ENCODE results near the gene VWA5B1. TPM values are rescaled to one million over a fixed set of nuclear protein-coding genes. Genes with fewer than 3 reads are reported as not detected.

Gene VWA5B1
- polyA plus RNA-seq, 1 donor (not counting 4 experiments of a cell fraction or from before 2014, with no cell fraction given) = not detected

- Histone ChIP-seq H3K4me3 (ENCODE audit: control insufficient read depth in 2 of 3, extremely low read depth in 1 of 3, insufficient read depth in 2 of 3, low read depth in 1 of 3, low read length in 3 of 3) (no peak overlapping the region), H3K36me3 (ENCODE audit: control insufficient read depth in 2 of 2, extremely low read depth in 1 of 2, insufficient read depth in 2 of 2, low read length in 2 of 2) (no peaks in the 10 kb centered on the region), H2AFZ (ENCODE audit: control insufficient read depth, low read length) (no peak overlapping the region), H3K27ac (ENCODE audit: control insufficient read depth, insufficient read depth, low read length) (no peak overlapping the region), H3K4me1 (ENCODE audit: control insufficient read depth, extremely low read depth, insufficient read depth, low read length) (peaks cover 16% of the 10 kb centered on the region), H3K27me3 (ENCODE audit: control insufficient read depth, extremely low read depth, insufficient read depth, low read length) (peaks cover 8% of the 10 kb centered on the region), H3K9me3 (ENCODE audit: control insufficient read depth, low read depth, low read length) (no peaks in the 10 kb centered on the region), H3K4me2 (ENCODE audit: control insufficient read depth, extremely low read depth, insufficient read depth, low read depth, low read length) (no peak overlapping the region), H3K79me2 (ENCODE audit: control insufficient read depth, insufficient read depth, low read length) (no peaks in the 10 kb centered on the region), H3K9me1 (ENCODE audit: control insufficient read depth, extremely low read depth, insufficient read depth, low read length) (no peaks in the 10 kb centered on the region), H4K20me1 (ENCODE audit: control insufficient read depth, extremely low read depth, insufficient read depth, low read length) (no peaks in the 10 kb centered on the region), H3K9ac (ENCODE audit: control insufficient read depth, extremely low read depth, insufficient read depth, low read length) (no peak overlapping the region)
- TF ChIP-seq EZH2 (IDR thresholded peaks at IDR 0.05; ENCODE audit: low read length) (no peak), CTCF (optimal IDR thresholded peaks at IDR 0.05 in 1 of 3, IDR thresholded peaks at IDR 0.05 in 1 of 3, conservative IDR thresholded peaks at IDR 0.05 in 1 of 3; ENCODE audit: extremely low read depth in 1 of 3, insufficient read depth in 2 of 3, low read length in 3 of 3) (no peak)
- no peak for DNase-seq (ENCODE audit: low read depth, low spot score)
- dilution Hi-C loops (cut with MboI; ENCODE audit: extremely low pct_ligation_motif_present, low sequenced_read_pairs) = no loop called here
- no peak for FAIRE-seq
Observed at GRCh38 chr1:20373286-20373685, 82.6 kb downstream of the VWA5B1 start.

GRCh38 chr1:20373764-20374163, 83.1 kb downstream of the VWA5B1 start:
- DNase-seq (ENCODE audit: low read depth, low spot score) = no peak
- Histone ChIP-seq H4K20me1 (ENCODE audit: control insufficient read depth, extremely low read depth, insufficient read depth, low read length) (no peaks in the 10 kb centered on the region), H2AFZ (ENCODE audit: control insufficient read depth, low read length) (no peak overlapping the region), H3K9ac (ENCODE audit: control insufficient read depth, extremely low read depth, insufficient read depth, low read length) (no peak overlapping the region), H3K4me3 (ENCODE audit: control insufficient read depth in 2 of 3, extremely low read depth in 1 of 3, insufficient read depth in 2 of 3, low read depth in 1 of 3, low read length in 3 of 3) (no peak overlapping the region), H3K9me3 (ENCODE audit: control insufficient read depth, low read depth, low read length) (no peaks in the 10 kb centered on the region), H3K79me2 (ENCODE audit: control insufficient read depth, insufficient read depth, low read length) (no peaks in the 10 kb centered on the region), H3K27me3 (ENCODE audit: control insufficient read depth, extremely low read depth, insufficient read depth, low read length) (peaks cover 5% of the 10 kb centered on the region), H3K27ac (ENCODE audit: control insufficient read depth, insufficient read depth, low read length) (no peak overlapping the region), H3K36me3 (ENCODE audit: control insufficient read depth in 2 of 2, extremely low read depth in 1 of 2, insufficient read depth in 2 of 2, low read length in 2 of 2) (no peaks in the 10 kb centered on the region), H3K4me1 (ENCODE audit: control insufficient read depth, extremely low read depth, insufficient read depth, low read length) (peaks cover 16% of the 10 kb centered on the region), H3K4me2 (ENCODE audit: control insufficient read depth, extremely low read depth, insufficient read depth, low read depth, low read length) (no peak overlapping the region), H3K9me1 (ENCODE audit: control insufficient read depth, extremely low read depth, insufficient read depth, low read length) (no peaks in the 10 kb centered on the region)
- TF ChIP-seq CTCF (optimal IDR thresholded peaks at IDR 0.05 in 1 of 3, IDR thresholded peaks at IDR 0.05 in 1 of 3, conservative IDR thresholded peaks at IDR 0.05 in 1 of 3; ENCODE audit: extremely low read depth in 1 of 3, insufficient read depth in 2 of 3, low read length in 3 of 3) (no peak), EZH2 (IDR thresholded peaks at IDR 0.05; ENCODE audit: low read length) (no peak)
- dilution Hi-C loops (cut with MboI; ENCODE audit: extremely low pct_ligation_motif_present, low sequenced_read_pairs) = no loop called here
- no peak for FAIRE-seq

Measured in keratinocyte (primary cell).